Peyer's patch (tissue), 4 donors: ENCODE measurements around the gene MAST4.

Source experiments
- POLR2A ChIP-seq, 2 donors: fragments of 450-650 bp; IDR thresholded peaks; one replicate each; pipeline ENCODE4 v1.5.1; 2017; ENCODE audit warnings: antibody characterized with exemption in 2 of 2, mild to moderate bottlenecking in 2 of 2, moderate library complexity in 2 of 2
- TF ChIP-seq, protein P1 (sequence below), 6 experiments: fragments of 450-650 bp in 4 of 6; fragments of 200-600 bp in 2 of 6; sonication (generic) in 1 of 6; IDR thresholded peaks; one replicate each; pipeline ENCODE4 v1.5.1; 2017 to 2019; ENCODE audit warnings: antibody characterized with exemption in 6 of 6, mild to moderate bottlenecking in 3 of 6, moderate library complexity in 1 of 6

GRCh38 chr5:66617991-66618768 lies 22.0 kb downstream of the MAST4 start:
- TF ChIP-seq, protein P1, sequence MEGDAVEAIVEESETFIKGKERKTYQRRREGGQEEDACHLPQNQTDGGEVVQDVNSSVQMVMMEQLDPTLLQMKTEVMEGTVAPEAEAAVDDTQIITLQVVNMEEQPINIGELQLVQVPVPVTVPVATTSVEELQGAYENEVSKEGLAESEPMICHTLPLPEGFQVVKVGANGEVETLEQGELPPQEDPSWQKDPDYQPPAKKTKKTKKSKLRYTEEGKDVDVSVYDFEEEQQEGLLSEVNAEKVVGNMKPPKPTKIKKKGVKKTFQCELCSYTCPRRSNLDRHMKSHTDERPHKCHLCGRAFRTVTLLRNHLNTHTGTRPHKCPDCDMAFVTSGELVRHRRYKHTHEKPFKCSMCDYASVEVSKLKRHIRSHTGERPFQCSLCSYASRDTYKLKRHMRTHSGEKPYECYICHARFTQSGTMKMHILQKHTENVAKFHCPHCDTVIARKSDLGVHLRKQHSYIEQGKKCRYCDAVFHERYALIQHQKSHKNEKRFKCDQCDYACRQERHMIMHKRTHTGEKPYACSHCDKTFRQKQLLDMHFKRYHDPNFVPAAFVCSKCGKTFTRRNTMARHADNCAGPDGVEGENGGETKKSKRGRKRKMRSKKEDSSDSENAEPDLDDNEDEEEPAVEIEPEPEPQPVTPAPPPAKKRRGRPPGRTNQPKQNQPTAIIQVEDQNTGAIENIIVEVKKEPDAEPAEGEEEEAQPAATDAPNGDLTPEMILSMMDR (IDR thresholded peaks at IDR 0.05), result no peak
- TF ChIP-seq POLR2A (IDR thresholded peaks at IDR 0.05), result no peak
